Glomerular endothelial cell (primary cell): ENCODE data around the gene CBLN3. TPM values are rescaled to one million over a fixed set of nuclear protein-coding genes. Genes with fewer than 3 reads are reported as not detected.
A peak's percentile ranks its signal among the peaks of the same experiment; 100 is the strongest.

Experiments
- DNase-seq: peaks from one replicate; pipeline ENCODE4 v3.0.0-alpha.2; 2011; ENCODE audit warnings: low read depth, low spot score; ENCODE audit errors: extremely low read depth
- total RNA-seq: library from RNA; depleted of rRNA; stranded (reverse); fragments of >200 nt; gene quantifications from 2 replicates; pipeline ENCODE4 v1.2.3, GENCODE V29; 2015

CBLN3 gene
- total RNA-seq, 1 donor from 2014 or later, result 4.7 TPM

- no peak for DNase-seq
These were observed 10.6 kb upstream of the CBLN3 start for GRCh38 chr14:24439830-24440605.

- DNase-seq, result no peak
These were observed 9.8 kb upstream of the CBLN3 start for GRCh38 chr14:24439257-24439656.

GRCh38 chr14:24438223-24439097 lies 9.0 kb upstream of the CBLN3 start:
- DNase-seq, result no peak

- DNase-seq, result no peak
These were observed 8.2 kb upstream of the CBLN3 start for GRCh38 chr14:24437736-24438067.

GRCh38 chr14:24437020-24437735 lies 7.7 kb upstream of the CBLN3 start:
- no peak for DNase-seq

- DNase-seq, result peak; percentile 86
These were observed 7.0 kb upstream of the CBLN3 start for GRCh38 chr14:24436355-24437019.

- DNase-seq, result no peak
These were observed 6.5 kb upstream of the CBLN3 start for GRCh38 chr14:24435998-24436354.

GRCh38 chr14:24435192-24435810 lies 5.8 kb upstream of the CBLN3 start:
- DNase-seq, result no peak

- DNase-seq, result no peak
These were observed 5.2 kb upstream of the CBLN3 start for GRCh38 chr14:24434676-24435075.

- DNase-seq, result no peak
These were observed 4.6 kb upstream of the CBLN3 start for GRCh38 chr14:24434036-24434435.

- DNase-seq, result no peak
These were observed 3.0 kb upstream of the CBLN3 start for GRCh38 chr14:24432259-24433131.

- DNase-seq, result peak; percentile 72
These were observed 2.2 kb upstream of the CBLN3 start for GRCh38 chr14:24431569-24432258.

- no peak for DNase-seq
These were observed 1.5 kb upstream of the CBLN3 start for GRCh38 chr14:24430682-24431568.

GRCh38 chr14:24430143-24430681 lies 744 bp upstream of the CBLN3 start:
- no peak for DNase-seq

GRCh38 chr14:24428628-24429394 lies 657 bp downstream of the CBLN3 start:
- no peak for DNase-seq

- no peak for DNase-seq
These were observed 1.6 kb downstream of the CBLN3 start for GRCh38 chr14:24427537-24428508.
